ENCODE measurements around the gene AFMID. TPM values are rescaled to one million over a fixed set of nuclear protein-coding genes. Genes with fewer than 3 reads are reported as not detected.
"Not testable (repeated sequence)": the region's sequence is repeated elsewhere in the genome, so short reads cannot be mapped to it uniquely, and the experiment has no call there.

AFMID gene
- polyA plus RNA-seq, 1 donor = 36.7 TPM

DNA sequence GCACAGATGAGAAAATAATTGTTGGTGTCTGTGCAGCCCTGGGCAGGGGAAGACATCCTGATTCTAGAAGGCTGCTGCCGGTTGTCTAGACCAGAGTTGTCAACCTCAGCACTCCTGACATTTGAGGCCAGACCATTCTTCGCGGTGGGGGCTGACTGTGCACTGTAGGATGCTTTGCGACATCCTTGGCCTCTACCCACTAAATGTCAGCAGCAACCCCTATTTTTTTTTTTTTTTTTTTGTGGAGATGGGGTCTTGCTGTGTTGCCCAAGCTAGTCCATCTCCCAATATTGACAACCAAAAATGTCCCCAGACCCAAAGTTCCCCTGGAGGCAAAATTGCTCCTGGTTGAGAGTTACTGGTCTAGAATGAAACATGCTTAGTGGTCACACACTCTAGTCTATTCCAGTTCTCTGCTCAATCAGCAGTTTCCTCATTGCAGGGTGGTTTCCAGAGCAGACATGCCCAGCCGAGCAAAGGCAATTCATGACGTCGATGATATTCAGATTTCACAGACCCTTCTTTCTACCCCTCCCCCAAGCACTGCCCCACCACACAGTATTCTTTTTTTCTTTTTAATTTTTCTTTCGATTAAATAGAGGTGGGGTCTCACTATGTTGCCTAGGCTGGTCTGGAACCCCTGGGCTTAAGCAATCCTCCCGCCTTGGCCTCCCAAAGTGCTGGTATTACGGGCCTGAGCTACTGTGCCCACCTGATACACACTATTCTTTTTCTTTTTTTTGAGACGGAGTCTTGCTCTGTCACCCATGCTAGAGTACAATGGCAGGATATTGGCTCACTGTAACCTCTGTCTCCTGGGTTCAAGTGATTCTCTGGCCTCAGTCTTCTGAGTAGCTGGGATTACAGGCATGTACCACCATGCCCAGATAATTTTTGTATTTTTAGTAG, 32.0 kb upstream of the AFMID start:
- DNase-seq (ENCODE audit: low read depth) = no peak

- no peak for DNase-seq (ENCODE audit: low read depth)
Observed at GRCh38 chr17:78159575-78160158, 27.5 kb upstream of the AFMID start.

DNA sequence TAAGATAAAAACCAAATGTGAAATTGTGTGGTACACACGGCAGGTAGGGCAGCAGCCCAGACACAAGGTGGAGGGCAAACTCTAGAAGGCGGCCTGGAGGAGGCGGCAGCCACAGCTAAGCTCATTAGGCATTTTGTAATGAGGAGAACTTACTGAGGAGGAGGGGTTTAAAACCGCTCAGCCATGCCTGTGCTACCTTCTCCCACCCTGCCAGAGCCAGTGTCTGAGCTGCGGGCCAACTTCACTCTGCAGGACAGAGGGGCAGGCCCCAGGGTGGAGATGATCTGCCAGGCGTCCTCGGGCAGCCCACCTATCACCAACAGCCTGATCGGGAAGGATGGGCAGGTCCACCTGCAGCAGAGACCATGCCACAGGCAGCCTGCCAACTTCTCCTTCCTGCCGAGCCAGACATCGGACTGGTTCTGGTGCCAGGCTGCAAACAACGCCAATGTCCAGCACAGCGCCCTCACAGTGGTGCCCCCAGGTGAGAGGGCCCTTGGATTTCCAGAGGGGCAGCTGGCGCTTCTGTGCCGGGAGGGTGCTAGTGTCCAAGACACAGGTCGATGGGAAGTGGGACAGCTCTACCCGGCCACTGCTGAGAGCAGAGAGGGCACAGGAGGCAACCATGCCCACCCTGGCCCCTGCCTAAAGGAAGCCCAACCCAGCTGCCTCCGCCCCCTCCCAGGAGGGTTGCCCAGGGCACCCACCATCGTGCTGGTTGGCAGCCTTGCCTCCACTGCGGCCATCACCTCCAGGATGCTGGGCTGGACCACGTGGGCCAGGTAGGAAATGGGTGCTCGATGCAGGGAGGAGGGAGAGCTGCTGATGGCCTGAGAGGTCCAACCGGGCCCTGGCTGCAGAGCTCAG, 23.0 kb upstream of the AFMID start:
- no peak for DNase-seq (ENCODE audit: low read depth)

DNA sequence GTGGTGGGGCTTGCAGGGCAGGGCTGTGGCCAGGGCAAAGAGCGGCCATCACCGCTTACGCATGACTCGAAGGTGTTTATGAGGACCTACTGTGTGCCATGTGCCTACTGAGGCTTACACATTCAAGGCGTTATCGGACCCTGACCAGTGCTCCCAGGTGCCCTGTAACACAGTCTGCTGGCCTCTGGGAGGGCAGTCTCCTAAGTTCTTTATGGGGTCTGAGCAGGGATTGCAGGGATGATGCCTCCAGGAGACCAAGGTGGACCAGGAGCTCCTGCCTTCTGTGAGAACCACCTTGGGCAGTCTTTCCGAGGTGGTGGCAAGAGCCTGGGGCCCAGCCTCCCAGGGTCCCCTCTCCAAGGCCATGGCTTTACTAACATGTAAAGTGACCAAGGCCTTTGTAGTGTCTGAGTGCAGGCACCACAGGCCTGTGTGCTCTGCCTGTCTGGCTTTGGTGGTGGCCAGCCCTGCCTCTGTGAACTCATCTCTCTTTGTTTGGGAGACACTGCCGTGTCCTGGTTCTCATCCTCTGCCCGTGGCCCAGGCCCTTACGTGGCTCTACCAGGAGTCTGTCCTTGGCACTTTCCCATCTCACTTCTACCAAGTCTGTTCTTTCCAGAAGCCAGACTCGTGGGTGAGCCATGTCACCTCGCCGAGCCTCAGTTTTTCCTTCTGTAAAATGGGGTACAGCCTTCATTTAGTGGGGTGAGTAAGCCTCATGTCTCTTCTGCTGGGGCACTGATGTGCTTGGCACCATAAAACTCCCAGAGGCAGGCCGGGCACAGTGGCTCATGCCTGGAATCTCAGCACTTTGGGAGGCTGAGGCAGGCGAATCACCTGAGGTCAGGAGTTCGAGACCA, 22.2 kb upstream of the AFMID start:
- no peak for DNase-seq (ENCODE audit: low read depth)

DNA sequence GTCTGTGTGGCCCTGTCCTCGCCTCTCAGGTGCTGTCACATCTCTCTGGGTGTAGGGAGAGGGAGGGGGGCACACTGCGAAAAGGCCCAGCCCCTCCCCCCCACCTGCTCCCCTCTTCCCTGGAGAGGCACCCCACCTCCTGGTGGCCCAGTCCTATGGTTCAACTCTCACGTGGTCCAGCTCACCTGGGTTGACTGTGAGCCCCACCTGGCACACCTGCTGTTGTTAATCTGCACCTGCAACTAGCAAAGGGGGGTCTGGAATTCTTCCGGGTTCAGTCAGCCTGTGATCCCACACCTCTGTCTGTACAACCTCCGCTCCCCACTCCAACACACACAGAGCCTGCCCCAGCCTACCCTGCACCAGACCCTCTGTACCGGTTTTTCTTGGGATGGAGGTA, 20.7 kb upstream of the AFMID start:
- DNase-seq (ENCODE audit: low read depth) = no peak

DNA sequence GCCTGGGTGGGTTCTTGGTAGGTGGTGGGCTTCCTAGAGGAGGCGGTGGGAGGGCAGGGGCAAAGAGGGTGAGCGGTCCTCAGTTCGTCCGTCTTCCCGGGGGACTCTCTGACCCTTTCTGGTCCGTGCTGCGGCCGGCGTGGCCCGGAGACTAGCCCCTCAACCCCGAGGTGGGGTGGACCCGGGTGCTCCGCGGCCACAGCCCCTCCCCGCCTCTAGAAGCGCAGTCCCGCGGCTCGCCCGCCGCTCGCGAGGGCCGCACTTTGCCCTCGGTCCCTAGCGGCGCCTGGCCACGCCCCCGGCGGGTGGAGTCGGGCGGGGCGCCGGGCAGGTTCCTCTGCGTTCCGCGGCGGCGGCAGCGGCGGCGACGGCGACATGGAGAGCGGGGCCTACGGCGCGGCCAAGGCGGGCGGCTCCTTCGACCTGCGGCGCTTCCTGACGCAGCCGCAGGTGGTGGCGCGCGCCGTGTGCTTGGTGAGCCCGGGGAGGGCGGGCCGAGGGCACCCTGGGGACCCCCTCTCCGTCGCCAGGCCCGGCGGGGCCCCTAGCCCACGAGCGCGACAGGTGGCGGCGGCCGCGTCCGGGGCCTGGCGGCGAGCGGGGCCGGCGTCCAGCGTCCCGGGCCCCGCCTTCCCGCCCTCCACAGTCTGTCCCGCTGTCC, 18.8 kb upstream of the AFMID start, which contains the start of gene SYNGR2:
SYNGR2 (plus strand) TSS at position 340 of the 661 bp plus-strand sequence; CDS start at position 376, 36 bp downstream.
- DNase-seq (ENCODE audit: low read depth) = no peak

GRCh38 chr17:78168903-78169793, 18.0 kb upstream of the AFMID start:
- DNase-seq (ENCODE audit: low read depth) = no peak

DNA sequence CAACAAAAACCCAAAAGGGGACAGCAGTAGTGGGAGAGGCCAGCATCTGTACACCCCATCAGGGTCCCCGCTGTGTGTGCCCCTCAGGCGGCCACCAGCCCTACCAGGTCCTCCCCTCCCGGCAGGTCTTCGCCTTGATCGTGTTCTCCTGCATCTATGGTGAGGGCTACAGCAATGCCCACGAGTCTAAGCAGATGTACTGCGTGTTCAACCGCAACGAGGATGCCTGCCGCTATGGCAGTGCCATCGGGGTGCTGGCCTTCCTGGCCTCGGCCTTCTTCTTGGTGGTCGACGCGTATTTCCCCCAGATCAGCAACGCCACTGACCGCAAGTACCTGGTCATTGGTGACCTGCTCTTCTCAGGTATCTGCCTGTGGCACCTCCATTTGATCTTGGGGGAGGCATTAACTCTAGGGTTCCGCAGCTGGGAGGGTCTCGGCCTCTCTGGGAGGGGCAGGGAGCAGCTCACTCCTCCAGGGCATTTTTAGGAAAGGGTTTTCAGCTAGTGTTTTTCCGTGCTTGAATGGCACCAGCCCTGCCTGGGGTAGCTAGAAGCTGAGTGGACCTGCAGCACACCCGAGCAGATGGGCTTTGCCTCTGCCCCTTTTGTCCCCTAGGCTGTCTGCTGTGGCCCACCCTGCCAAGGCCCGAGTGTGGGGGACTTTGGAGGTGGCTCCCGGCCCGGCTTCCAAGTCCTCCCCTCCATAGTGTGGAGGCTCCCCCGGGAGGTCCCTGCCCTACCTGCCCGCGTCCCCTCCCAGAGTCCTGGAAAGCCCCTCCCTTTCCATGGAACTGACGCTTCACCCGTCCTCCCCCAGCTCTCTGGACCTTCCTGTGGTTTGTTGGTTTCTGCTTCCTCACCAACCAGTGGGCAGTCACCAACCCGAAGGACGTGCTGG, 16.2 kb upstream of the AFMID start:
- DNase-seq (ENCODE audit: low read depth) = no peak

DNA sequence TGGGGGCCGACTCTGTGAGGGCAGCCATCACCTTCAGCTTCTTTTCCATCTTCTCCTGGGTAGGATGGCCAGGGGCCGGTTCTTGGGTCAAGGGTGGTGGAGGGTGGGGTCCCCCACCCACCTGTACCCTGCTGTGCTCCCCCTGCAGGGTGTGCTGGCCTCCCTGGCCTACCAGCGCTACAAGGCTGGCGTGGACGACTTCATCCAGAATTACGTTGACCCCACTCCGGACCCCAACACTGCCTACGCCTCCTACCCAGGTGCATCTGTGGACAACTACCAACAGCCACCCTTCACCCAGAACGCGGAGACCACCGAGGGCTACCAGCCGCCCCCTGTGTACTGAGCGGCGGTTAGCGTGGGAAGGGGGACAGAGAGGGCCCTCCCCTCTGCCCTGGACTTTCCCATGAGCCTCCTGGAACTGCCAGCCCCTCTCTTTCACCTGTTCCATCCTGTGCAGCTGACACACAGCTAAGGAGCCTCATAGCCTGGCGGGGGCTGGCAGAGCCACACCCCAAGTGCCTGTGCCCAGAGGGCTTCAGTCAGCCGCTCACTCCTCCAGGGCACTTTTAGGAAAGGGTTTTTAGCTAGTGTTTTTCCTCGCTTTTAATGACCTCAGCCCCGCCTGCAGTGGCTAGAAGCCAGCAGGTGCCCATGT, 15.4 kb upstream of the AFMID start:
- not testable (repeated sequence) for DNase-seq (ENCODE audit: low read depth)

DNA sequence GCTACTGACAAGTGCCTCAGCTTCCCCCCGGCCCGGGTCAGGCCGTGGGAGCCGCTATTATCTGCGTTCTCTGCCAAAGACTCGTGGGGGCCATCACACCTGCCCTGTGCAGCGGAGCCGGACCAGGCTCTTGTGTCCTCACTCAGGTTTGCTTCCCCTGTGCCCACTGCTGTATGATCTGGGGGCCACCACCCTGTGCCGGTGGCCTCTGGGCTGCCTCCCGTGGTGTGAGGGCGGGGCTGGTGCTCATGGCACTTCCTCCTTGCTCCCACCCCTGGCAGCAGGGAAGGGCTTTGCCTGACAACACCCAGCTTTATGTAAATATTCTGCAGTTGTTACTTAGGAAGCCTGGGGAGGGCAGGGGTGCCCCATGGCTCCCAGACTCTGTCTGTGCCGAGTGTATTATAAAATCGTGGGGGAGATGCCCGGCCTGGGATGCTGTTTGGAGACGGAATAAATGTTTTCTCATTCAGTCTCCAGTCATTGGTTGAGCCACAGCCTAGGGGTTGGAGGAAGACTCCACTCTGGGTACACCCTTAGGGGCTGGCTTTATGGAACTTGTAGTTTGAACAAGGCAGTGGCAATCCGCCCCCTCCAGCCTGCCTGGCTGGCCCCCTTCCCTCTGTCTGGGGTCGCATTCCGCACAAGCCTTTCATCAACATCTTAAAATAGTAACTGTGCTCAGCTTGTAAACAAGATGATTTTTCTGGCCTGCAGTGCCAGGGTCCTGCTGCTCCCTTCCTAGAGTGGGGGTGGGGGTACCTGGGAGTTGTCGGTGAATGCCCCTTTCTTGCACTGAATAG, 14.7 kb upstream of the AFMID start:
- no peak for DNase-seq (ENCODE audit: low read depth)

GRCh38 chr17:78173097-78173715, 14.0 kb upstream of the AFMID start:
- DNase-seq (ENCODE audit: low read depth) = no peak

DNA sequence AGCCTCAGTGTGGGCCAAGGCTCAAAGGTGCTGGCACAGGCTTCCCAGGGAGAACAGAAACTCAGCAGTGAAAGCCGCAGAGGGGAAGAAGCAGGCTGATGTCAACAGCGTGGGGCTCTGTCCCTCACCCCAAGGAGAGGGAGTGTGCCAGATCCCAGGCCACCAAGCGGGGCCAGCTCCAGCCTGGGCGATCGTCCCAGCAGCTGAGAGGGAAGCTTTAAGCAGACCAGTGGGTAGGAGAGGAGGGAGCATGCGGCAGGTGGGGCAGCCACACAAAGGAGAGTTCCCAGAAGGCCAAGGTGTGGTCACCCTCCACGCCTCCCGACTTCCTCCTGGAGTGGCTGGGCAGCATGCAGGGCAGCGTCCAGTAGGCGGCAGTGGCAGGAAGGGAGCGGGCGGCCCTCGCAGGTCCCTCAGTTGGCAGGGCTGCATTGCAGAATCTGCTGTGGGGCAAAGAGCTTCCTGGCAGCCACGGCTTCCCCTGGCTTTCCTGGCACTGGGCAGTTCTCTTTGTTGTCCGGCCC, 12.8 kb upstream of the AFMID start:
- no peak for DNase-seq (ENCODE audit: low read depth)

GRCh38 chr17:78174870-78175642, 12.1 kb upstream of the AFMID start:
- DNase-seq (ENCODE audit: low read depth) = no peak

GRCh38 chr17:78175643-78175981, 11.6 kb upstream of the AFMID start:
- no peak for DNase-seq (ENCODE audit: low read depth)

DNA sequence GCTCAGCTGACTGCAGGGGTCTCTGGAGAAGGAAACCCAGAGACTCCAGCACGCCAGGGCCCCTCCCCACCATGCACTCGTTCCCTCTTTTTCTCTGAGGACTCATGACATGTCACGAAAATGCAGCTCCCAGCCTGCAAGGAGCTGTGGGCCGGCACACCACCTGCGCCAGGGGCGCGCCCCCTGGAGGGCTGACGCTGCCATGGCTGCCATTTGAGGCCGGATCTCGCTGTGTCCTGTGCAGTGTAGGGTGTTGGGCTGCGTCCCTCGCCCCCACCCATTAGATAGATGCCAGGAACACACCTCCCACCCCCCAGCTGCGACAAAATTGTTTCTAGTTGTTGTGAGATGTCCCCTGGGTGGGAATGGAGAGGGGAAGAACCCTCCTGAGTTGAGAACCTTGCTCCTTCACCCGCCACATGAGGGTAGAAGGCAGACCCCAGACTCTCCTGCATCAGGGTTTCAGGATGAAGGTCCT, 10.6 kb upstream of the AFMID start:
- no peak for DNase-seq (ENCODE audit: low read depth)

DNA sequence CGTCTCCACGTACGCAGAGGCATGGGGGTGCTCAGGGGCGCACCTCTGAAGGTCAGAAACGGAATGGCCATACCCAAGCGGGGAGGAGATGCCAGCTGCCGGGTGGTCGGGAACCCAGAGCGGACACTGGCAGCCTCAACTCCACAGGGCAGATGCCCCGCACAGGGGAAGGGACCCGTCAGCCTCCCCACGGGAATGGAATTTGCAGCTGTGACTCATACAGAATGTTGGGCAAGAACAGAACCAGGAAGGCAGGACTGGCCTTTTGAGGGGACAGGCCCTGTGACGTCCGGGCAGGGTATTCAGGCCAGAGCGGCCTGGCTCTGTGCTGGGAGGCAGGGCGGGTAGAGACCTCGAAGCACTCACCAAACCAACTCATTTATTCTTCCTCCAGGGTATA, 7.8 kb upstream of the AFMID start:
- no peak for DNase-seq (ENCODE audit: low read depth)

All from forelimb muscle (tissue), 1 donor.